WERI-Rb-1 (cell line): Measurements from ENCODE around the gene PPFIA2.

Source experiments
- DNase-seq: peaks from one replicate; pipeline ENCODE4 v3.0.0-alpha.2; 2020
- H3K27ac ChIP-seq: fragments of 250-450 bp; sonication (Bioruptor Pico); 2 replicates; pipeline ENCODE4 v1.5.1; 2020; ENCODE audit warnings: mild to moderate bottlenecking, moderate library complexity
- H3K27me3 ChIP-seq: fragments of 250-450 bp; sonication (Bioruptor Pico); 2 replicates; pipeline ENCODE4 v1.5.1; 2021; ENCODE audit warnings: mild to moderate bottlenecking, low read depth, moderate library complexity; ENCODE audit not compliant: insufficient read depth, severe bottlenecking
- H3K36me3 ChIP-seq: fragments of 250-450 bp; sonication (Bioruptor Pico); 2 replicates; pipeline ENCODE4 v1.5.1; 2020; ENCODE audit warnings: mild to moderate bottlenecking, moderate library complexity
- H3K4me3 ChIP-seq: 2 replicates; pipeline ENCODE4 v1.5.1; 2011; ENCODE audit warnings: low read depth, mild to moderate bottlenecking, control low read depth, low read length
- H3K9me3 ChIP-seq: fragments of 250-450 bp; sonication (Bioruptor Pico); 2 replicates; pipeline ENCODE4 v1.5.1; 2021; ENCODE audit warnings: mild to moderate bottlenecking, moderate library complexity; ENCODE audit not compliant: severe bottlenecking
- TF ChIP-seq, protein P1 (sequence below): IDR thresholded peaks from 2 replicates; pipeline ENCODE4 v1.5.1; 2011; ENCODE audit warnings: low read depth, mild to moderate bottlenecking, control low read depth, inconsistent platforms, low read length

The PPFIA2 gene

DNA sequence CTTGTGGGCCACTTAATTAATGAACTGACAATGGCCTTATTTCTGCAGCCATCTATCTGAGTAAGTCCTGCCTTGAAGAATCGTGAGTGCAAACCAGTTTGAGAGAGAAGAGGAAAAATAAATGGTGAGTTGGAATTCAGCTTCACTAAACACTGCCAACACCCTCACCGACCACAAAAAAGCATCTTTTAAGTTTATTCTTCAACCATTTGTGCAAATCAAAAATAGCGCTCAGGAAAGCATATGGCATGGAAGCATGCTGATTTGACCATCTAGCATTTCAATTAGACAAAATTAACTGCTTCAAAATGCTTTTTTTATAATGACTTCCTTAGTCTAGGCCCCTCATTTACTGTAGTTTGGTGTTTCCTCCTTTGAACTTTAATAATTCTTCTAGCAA, 294.0 kb downstream of the PPFIA2 start:
- Histone ChIP-seq H3K9me3 (no peaks in the 10 kb centered on the region), H3K27ac (peak overlapping the region; percentile 7; the same call in 1 of the 2 replicates), H3K36me3 (no peaks in the 10 kb centered on the region), H3K4me3 (no peak overlapping the region), H3K27me3 (no peaks in the 10 kb centered on the region)
- DNase-seq: no peak
- TF ChIP-seq, protein P1, sequence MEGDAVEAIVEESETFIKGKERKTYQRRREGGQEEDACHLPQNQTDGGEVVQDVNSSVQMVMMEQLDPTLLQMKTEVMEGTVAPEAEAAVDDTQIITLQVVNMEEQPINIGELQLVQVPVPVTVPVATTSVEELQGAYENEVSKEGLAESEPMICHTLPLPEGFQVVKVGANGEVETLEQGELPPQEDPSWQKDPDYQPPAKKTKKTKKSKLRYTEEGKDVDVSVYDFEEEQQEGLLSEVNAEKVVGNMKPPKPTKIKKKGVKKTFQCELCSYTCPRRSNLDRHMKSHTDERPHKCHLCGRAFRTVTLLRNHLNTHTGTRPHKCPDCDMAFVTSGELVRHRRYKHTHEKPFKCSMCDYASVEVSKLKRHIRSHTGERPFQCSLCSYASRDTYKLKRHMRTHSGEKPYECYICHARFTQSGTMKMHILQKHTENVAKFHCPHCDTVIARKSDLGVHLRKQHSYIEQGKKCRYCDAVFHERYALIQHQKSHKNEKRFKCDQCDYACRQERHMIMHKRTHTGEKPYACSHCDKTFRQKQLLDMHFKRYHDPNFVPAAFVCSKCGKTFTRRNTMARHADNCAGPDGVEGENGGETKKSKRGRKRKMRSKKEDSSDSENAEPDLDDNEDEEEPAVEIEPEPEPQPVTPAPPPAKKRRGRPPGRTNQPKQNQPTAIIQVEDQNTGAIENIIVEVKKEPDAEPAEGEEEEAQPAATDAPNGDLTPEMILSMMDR: no peak

DNA sequence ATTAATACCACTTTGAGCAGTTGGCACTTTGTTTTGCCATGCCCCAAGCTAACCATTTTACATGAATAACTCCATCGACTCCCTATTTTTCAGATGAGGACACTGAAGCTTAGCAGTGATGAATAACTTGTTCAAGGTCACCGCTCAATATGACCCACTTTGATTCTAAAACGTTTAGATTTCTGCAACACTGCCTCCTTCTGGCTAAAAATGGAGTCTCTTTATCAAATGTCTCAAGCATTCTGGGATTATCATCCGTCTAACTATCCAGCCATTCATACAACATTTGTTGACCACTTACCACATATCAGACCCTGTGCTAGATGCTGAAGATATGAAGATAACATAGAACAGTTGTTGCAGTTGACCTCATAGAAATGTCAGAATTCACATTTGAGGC, 298.0 kb downstream of the PPFIA2 start:
- Histone ChIP-seq H3K36me3 (no peaks in the 10 kb centered on the region), H3K27ac (no peak overlapping the region)

DNA sequence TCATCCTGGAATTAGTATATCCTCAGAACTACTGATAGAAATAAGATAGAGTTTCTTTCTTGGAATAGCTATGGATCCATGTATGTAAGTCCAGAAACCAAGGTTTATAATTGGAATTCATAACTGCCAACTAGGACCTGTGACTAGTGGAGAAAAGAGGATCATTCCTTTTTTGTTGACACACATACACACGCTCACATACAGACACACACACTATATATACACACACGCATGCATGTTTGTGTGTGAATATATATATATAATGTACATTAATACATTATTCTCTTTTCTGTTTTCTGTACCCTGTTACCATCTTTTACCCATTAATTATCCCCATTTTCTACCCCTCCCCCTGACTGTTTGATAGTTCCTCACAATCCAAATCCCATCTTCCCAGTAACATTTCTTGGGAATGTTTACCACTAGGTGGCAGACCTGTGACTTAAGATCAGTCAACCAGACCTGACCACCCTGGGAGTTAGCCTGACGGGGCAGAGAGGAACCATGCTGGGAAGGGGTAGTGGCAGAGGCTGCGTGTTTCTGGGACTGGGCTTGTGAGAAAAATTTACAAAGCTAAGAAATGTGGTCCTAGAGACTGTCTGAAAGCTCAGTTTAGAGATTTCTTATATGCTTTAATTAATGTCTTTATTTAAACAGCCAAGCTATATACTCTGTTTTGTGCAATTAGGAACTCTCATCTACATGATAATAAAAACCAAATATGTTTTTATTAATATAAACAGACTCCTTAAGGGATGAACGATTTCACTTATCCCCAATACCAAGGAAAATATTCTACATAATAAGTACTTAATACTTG, 308.0 kb downstream of the PPFIA2 start:
- DNase-seq: peak; percentile 70
- Histone ChIP-seq H3K36me3 (no peaks in the 10 kb centered on the region), H3K4me3 (no peak overlapping the region), H3K27ac (no peak overlapping the region), H3K27me3 (no peaks in the 10 kb centered on the region), H3K9me3 (no peaks in the 10 kb centered on the region)
- TF ChIP-seq, protein P1: peak; percentile 55

More for the DNA sequence above, 298.0 kb downstream of the PPFIA2 start:
- DNase-seq: no peak
- H3K27me3 ChIP-seq: no peaks in the 10 kb centered on the region
- no peak overlapping the region for H3K4me3 ChIP-seq
- TF ChIP-seq, protein P1: no peak
- H3K9me3 ChIP-seq: no peaks in the 10 kb centered on the region

DNA sequence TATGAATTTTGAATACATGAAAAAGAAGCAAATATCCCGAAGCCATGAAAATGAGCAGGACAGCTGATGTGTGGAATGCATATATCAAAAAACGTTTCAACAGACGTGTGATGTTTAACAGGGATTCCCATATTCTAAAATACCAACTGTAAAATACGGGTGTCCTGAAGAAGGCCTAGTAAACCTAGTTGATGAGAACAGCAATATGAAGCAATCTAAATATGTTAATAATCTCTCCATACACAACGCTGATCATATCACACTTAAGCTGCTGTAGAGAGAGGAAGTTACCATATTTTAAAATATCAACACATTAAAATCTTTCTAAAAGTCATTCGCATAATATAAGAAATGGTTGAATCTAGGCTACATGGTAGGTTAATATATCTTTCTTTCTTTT, 317.5 kb downstream of the PPFIA2 start:
- Histone ChIP-seq H3K36me3 (no peaks in the 10 kb centered on the region), H3K4me3 (no peak overlapping the region), H3K27me3 (no peaks in the 10 kb centered on the region), H3K27ac (no peak overlapping the region), H3K9me3 (no peaks in the 10 kb centered on the region)
- TF ChIP-seq, protein P1: no peak
- DNase-seq: no peak

DNA sequence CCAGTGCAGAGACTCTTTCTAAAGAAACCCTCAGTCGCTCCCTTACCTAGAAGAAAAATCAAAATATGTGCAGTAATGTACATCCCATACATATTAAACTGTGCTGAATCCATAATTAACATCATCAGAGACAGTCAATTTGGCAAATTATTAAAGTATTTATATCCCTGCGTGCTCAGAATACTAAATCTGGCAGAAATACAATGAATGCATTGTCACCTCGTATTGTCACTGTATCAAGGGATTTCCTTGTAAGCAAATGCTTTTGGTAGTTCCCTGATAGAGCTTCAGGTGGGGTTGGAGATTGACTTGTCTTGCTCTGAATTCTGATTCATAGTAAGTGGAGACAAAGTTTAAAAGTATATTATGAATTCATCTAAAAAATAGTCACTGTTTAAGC, 319.1 kb downstream of the PPFIA2 start:
- TF ChIP-seq, protein P1: no peak
- no peak for DNase-seq
- H3K27ac ChIP-seq: no peak overlapping the region

More for the DNA sequence above, 319.1 kb downstream of the PPFIA2 start:
- Histone ChIP-seq H3K4me3 (no peak overlapping the region), H3K9me3 (no peaks in the 10 kb centered on the region), H3K36me3 (no peaks in the 10 kb centered on the region), H3K27me3 (no peaks in the 10 kb centered on the region)
